PFSK-1 (cell line): ENCODE data around the gene ACSM3.

Experiments
- FOXP2 ChIP-seq: optimal IDR thresholded peaks from 2 replicates; pipeline ENCODE3; 2011; ENCODE audit warnings: borderline replicate concordance, control low read depth, inconsistent platforms; ENCODE audit not compliant: insufficient read depth; ENCODE audit errors: extremely low read length, extremely low read depth
- POLR2AphosphoS5 ChIP-seq: IDR thresholded peaks from 2 replicates; pipeline ENCODE4 v1.6.1; 2012; ENCODE audit warnings: low read depth, mild to moderate bottlenecking, control low read depth, low read length, moderate library complexity
- REST ChIP-seq, 2 experiments: IDR thresholded peaks; 2 replicates each; pipeline versions ENCODE4 v1.6.1 to v1.8.0; 2011 to 2012; ENCODE audit warnings: low read depth in 2 of 2, low read length in 2 of 2, control low read depth in 1 of 2, inconsistent platforms in 1 of 2, mild to moderate bottlenecking in 1 of 2, moderate library complexity in 1 of 2; ENCODE audit not compliant: insufficient read depth in 1 of 2
- SIN3A ChIP-seq: IDR thresholded peaks from 2 replicates; pipeline ENCODE4 v1.6.1; 2012; ENCODE audit warnings: mild to moderate bottlenecking, low read length, moderate library complexity, borderline replicate concordance; ENCODE audit not compliant: insufficient read depth
- TAF1 ChIP-seq: IDR thresholded peaks from 2 replicates; pipeline ENCODE4 v1.6.1; 2012; ENCODE audit warnings: low read length, control low read depth, borderline replicate concordance; ENCODE audit not compliant: insufficient read depth

ACSM3 gene

GRCh38 chr16:20766294-20766693 is 2.5 kb downstream of the ACSM3 start:
- TF ChIP-seq POLR2AphosphoS5 (no peak), TAF1 (no peak), REST (IDR thresholded peaks at IDR 0.05; ENCODE audit: insufficient read depth in 1 of 2, low read depth in 2 of 2, low read length in 2 of 2) (no peak), SIN3A (no peak), FOXP2 (no peak)

- TF ChIP-seq POLR2AphosphoS5 (no peak), REST (IDR thresholded peaks at IDR 0.05; ENCODE audit: insufficient read depth in 1 of 2, low read depth in 2 of 2, low read length in 2 of 2) (no peak), TAF1 (no peak), FOXP2 (no peak), SIN3A (no peak)
These were observed 3.8 kb downstream of the ACSM3 start for GRCh38 chr16:20767577-20767976.

GRCh38 chr16:20768121-20768520 is 4.3 kb downstream of the ACSM3 start:
- TF ChIP-seq FOXP2 (no peak), REST (IDR thresholded peaks at IDR 0.05; ENCODE audit: insufficient read depth in 1 of 2, low read depth in 2 of 2, low read length in 2 of 2) (no peak), TAF1 (no peak), POLR2AphosphoS5 (no peak), SIN3A (no peak)

- TF ChIP-seq SIN3A: no peak
- TF ChIP-seq REST (IDR thresholded peaks at IDR 0.05; ENCODE audit: insufficient read depth in 1 of 2, low read depth in 2 of 2, low read length in 2 of 2): no peak
- TF ChIP-seq TAF1: no peak
- TF ChIP-seq POLR2AphosphoS5: no peak
- no peak for TF ChIP-seq FOXP2
These were observed 5.0 kb downstream of the ACSM3 start for GRCh38 chr16:20768818-20769217.

- TF ChIP-seq REST (IDR thresholded peaks at IDR 0.05; ENCODE audit: insufficient read depth in 1 of 2, low read depth in 2 of 2, low read length in 2 of 2) (no peak), SIN3A (no peak), POLR2AphosphoS5 (no peak), TAF1 (no peak), FOXP2 (no peak)
These were observed 9.9 kb downstream of the ACSM3 start for GRCh38 chr16:20773679-20774078.
